ENCODE data around the gene DISC1. TPM values are rescaled to one million over a fixed set of nuclear protein-coding genes. Genes with fewer than 3 reads are reported as not detected.

The DISC1 gene
- total and polyA plus RNA-seq, 2 donors (not counting 1 experiment from before 2014, with no cell fraction given) = 2.0 to 4.3 TPM

DNA sequence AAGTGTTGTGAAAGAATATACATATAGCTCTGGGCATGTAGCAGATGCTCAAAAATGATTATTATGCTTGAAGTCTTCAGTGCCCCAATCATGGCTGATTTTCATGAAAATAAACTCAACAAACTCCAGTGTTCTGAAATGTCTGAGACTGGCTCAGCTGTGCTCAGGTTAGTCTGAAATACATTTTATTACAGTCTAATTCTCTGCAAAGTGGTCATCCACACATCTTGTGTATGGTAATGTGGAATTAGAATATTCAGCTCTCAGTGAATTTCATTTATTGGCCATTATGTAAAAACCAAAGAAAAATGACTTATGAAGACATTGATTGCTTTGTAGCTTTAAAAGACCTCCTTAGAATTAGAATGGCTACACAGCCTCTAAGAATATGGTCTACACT is 109.9 kb downstream of the DISC1 start:
- no peak overlapping the region for H3K27ac ChIP-seq (ENCODE audit: insufficient read depth, low read length)
- H3K36me3 ChIP-seq (ENCODE audit: control insufficient read depth, insufficient read depth, low read length) = no peaks in the 10 kb centered on the region
- H3K4me1 ChIP-seq (ENCODE audit: control insufficient read depth, extremely low read depth, insufficient read depth, low read length) = no peaks in the 10 kb centered on the region
- no peaks in the 10 kb centered on the region for H3K27me3 ChIP-seq (ENCODE audit: control insufficient read depth, insufficient read depth, low read length)
- H3K9me3 ChIP-seq (ENCODE audit: control insufficient read depth, insufficient read depth, low read depth, low read length) = no peaks in the 10 kb centered on the region
- no peak overlapping the region for H3K4me2 ChIP-seq (ENCODE audit: extremely low read depth, insufficient read depth, low read length)
- H4K20me1 ChIP-seq (ENCODE audit: control insufficient read depth, extremely low read depth, insufficient read depth, low read length) = no peaks in the 10 kb centered on the region
- DNase-seq (ENCODE audit: low read depth in 2 of 2) = no peak
- no peak overlapping the region for H3K9ac ChIP-seq (ENCODE audit: insufficient read depth, low read length)
- H3K4me3 ChIP-seq (replicated peaks in 1 of 4; ENCODE audit: control extremely low read depth in 1 of 4, insufficient read depth in 1 of 4, low read depth in 3 of 4, low read length in 4 of 4) = no peak overlapping the region
- no peaks in the 10 kb centered on the region for H3K79me2 ChIP-seq (ENCODE audit: control insufficient read depth, insufficient read depth, low read length)
- TF ChIP-seq, protein P1, sequence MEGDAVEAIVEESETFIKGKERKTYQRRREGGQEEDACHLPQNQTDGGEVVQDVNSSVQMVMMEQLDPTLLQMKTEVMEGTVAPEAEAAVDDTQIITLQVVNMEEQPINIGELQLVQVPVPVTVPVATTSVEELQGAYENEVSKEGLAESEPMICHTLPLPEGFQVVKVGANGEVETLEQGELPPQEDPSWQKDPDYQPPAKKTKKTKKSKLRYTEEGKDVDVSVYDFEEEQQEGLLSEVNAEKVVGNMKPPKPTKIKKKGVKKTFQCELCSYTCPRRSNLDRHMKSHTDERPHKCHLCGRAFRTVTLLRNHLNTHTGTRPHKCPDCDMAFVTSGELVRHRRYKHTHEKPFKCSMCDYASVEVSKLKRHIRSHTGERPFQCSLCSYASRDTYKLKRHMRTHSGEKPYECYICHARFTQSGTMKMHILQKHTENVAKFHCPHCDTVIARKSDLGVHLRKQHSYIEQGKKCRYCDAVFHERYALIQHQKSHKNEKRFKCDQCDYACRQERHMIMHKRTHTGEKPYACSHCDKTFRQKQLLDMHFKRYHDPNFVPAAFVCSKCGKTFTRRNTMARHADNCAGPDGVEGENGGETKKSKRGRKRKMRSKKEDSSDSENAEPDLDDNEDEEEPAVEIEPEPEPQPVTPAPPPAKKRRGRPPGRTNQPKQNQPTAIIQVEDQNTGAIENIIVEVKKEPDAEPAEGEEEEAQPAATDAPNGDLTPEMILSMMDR (conservative IDR thresholded peaks at IDR 0.05 in 1 of 2, IDR thresholded peaks at IDR 0.05 in 1 of 2; ENCODE audit: low read depth in 1 of 2, low read length in 2 of 2) = no peak
- no peak for TF ChIP-seq EZH2 (IDR thresholded peaks at IDR 0.05; ENCODE audit: low read length, missing control alignments)
- no peak overlapping the region for H2AFZ ChIP-seq (ENCODE audit: low read length)

- no peak for TF ChIP-seq EZH2 (IDR thresholded peaks at IDR 0.05; ENCODE audit: low read length, missing control alignments)
- TF ChIP-seq, protein P1 (conservative IDR thresholded peaks at IDR 0.05 in 1 of 2, IDR thresholded peaks at IDR 0.05 in 1 of 2; ENCODE audit: low read depth in 1 of 2, low read length in 2 of 2) = no peak
Measured at GRCh38 chr1:231738554-231738953, 112.0 kb downstream of the DISC1 start.

DNA sequence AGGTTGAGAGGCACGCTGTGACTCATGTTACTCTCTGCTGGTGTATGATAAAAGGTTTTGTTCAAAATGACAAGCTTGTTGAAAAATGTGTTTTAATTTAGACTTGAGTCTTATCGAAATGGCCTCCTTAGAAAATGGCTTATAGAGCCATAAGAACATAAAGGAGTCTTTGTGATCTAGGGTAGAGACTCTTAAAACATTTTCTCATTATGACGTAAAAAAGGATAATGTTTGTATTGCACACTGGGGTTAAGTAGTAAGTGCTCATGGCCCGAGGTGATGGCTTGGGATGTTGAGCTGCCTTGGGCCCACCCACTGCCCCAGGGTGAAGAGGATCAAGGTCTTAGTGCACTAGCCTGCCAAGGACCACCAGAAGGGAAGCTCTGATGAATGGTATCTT is 117.4 kb downstream of the DISC1 start:
- no peaks in the 10 kb centered on the region for H3K79me2 ChIP-seq (ENCODE audit: control insufficient read depth, insufficient read depth, low read length)
- H3K9me3 ChIP-seq (ENCODE audit: control insufficient read depth, insufficient read depth, low read depth, low read length) = no peaks in the 10 kb centered on the region
- H3K27ac ChIP-seq (ENCODE audit: insufficient read depth, low read length) = no peak overlapping the region
- no peaks in the 10 kb centered on the region for H4K20me1 ChIP-seq (ENCODE audit: control insufficient read depth, extremely low read depth, insufficient read depth, low read length)
- no peak overlapping the region for H3K9ac ChIP-seq (ENCODE audit: insufficient read depth, low read length)
- no peaks in the 10 kb centered on the region for H3K4me1 ChIP-seq (ENCODE audit: control insufficient read depth, extremely low read depth, insufficient read depth, low read length)
- H3K4me3 ChIP-seq (replicated peaks in 1 of 4; ENCODE audit: control extremely low read depth in 1 of 4, insufficient read depth in 1 of 4, low read depth in 3 of 4, low read length in 4 of 4) = no peak overlapping the region
- no peak for DNase-seq (ENCODE audit: low read depth in 2 of 2)
- H3K36me3 ChIP-seq (ENCODE audit: control insufficient read depth, insufficient read depth, low read length) = no peaks in the 10 kb centered on the region
- H3K27me3 ChIP-seq (ENCODE audit: control insufficient read depth, insufficient read depth, low read length) = no peaks in the 10 kb centered on the region
- H3K4me2 ChIP-seq (ENCODE audit: extremely low read depth, insufficient read depth, low read length) = no peak overlapping the region
- no peak overlapping the region for H2AFZ ChIP-seq (ENCODE audit: low read length)
- TF ChIP-seq, protein P1 (conservative IDR thresholded peaks at IDR 0.05 in 1 of 2, IDR thresholded peaks at IDR 0.05 in 1 of 2; ENCODE audit: low read depth in 1 of 2, low read length in 2 of 2) = no peak
- no peak for TF ChIP-seq EZH2 (IDR thresholded peaks at IDR 0.05; ENCODE audit: low read length, missing control alignments)

More at GRCh38 chr1:231738554-231738953, 112.0 kb downstream of the DISC1 start:
- Histone ChIP-seq H4K20me1 (ENCODE audit: control insufficient read depth, extremely low read depth, insufficient read depth, low read length) (no peaks in the 10 kb centered on the region), H3K36me3 (ENCODE audit: control insufficient read depth, insufficient read depth, low read length) (no peaks in the 10 kb centered on the region), H3K27ac (ENCODE audit: insufficient read depth, low read length) (no peak overlapping the region), H3K9ac (ENCODE audit: insufficient read depth, low read length) (no peak overlapping the region), H3K4me1 (ENCODE audit: control insufficient read depth, extremely low read depth, insufficient read depth, low read length) (no peaks in the 10 kb centered on the region), H3K4me2 (ENCODE audit: extremely low read depth, insufficient read depth, low read length) (no peak overlapping the region), H2AFZ (ENCODE audit: low read length) (no peak overlapping the region), H3K27me3 (ENCODE audit: control insufficient read depth, insufficient read depth, low read length) (no peaks in the 10 kb centered on the region), H3K9me3 (ENCODE audit: control insufficient read depth, insufficient read depth, low read depth, low read length) (no peaks in the 10 kb centered on the region), H3K79me2 (ENCODE audit: control insufficient read depth, insufficient read depth, low read length) (no peaks in the 10 kb centered on the region), H3K4me3 (replicated peaks in 1 of 4; ENCODE audit: control extremely low read depth in 1 of 4, insufficient read depth in 1 of 4, low read depth in 3 of 4, low read length in 4 of 4) (no peak overlapping the region)
- no peak for DNase-seq (ENCODE audit: low read depth in 2 of 2)

Data from fibroblast of lung (primary cell).